ENCODE measurements around the gene NCOA4. TPM values are rescaled to one million over a fixed set of nuclear protein-coding genes. Genes with fewer than 3 reads are reported as not detected.

Gene NCOA4
- total and polyA plus RNA-seq, 3 experiments from 2014 or later, result 110 to 147 (median 113) TPM

- no peaks in the 10 kb centered on the region for H3K9me3 ChIP-seq (ENCODE audit: low read length)
- Mint-ChIP-seq H3K9me3 (no peaks in the 10 kb centered on the region), H3K4me1 (peaks cover 70 to 93% (median 93%) of the 10 kb centered on the region in 3 donors), H3K27ac (peak overlapping the region in 4 of 8 donors; percentile 17 to 78 (median 60)), H3K36me3 (peaks cover 0 to 27% (median 2%) of the 10 kb centered on the region in 3 donors), H3K27me3 (no peaks in the 10 kb centered on the region), H3K4me3 (peak overlapping the region in 2 of 7 donors; percentile 26 to 78)
- no peak overlapping the region for H3K4me3 ChIP-seq (ENCODE audit: low read length)
- peaks cover 51% of the 10 kb centered on the region for H3K4me1 ChIP-seq (ENCODE audit: insufficient read depth, low read length)
- H3K36me3 ChIP-seq (ENCODE audit: insufficient read depth, low read length), result peaks cover 8% of the 10 kb centered on the region
- H3K27me3 ChIP-seq (ENCODE audit: insufficient read depth, low read length, poor library complexity, severe bottlenecking), result no peaks in the 10 kb centered on the region
- CTCF ChIA-PET, result interaction anchor here (1.6 kb wide), 1 partner anchor 9 kb away, joined by 5 read pairs; the partner anchor contains the start of gene NCOA4
- POLR2A ChIA-PET, result interaction anchor here (0.6 kb wide), 1 partner anchor 540 kb away, joined by 5 read pairs; no protein-coding TSS in a partner anchor
- no peak overlapping the region for H3K27ac ChIP-seq (ENCODE audit: low read depth, low read length)
- DNase-seq, result no peak
Measured at GRCh38 chr10:46020344-46020657, 10.1 kb downstream of the NCOA4 start.

- Histone ChIP-seq H3K27me3 (ENCODE audit: insufficient read depth, low read length, poor library complexity, severe bottlenecking) (no peaks in the 10 kb centered on the region), H3K36me3 (ENCODE audit: insufficient read depth, low read length) (peaks cover 14% of the 10 kb centered on the region), H3K4me1 (ENCODE audit: insufficient read depth, low read length) (peaks cover 46% of the 10 kb centered on the region), H3K4me3 (ENCODE audit: low read length) (no peak overlapping the region), H3K9me3 (ENCODE audit: low read length) (no peaks in the 10 kb centered on the region), H3K27ac (ENCODE audit: low read depth, low read length) (no peak overlapping the region)
- ChIA-PET CTCF (interaction anchor here (1.6 kb wide), 1 partner anchor 10 kb away, joined by 5 read pairs; the partner anchor contains the start of gene NCOA4), POLR2A (interaction anchor here (0.6 kb wide), 2 partner anchors 540 to 1152 kb away, joined by 4 to 5 read pairs; no protein-coding TSS in a partner anchor)
- Mint-ChIP-seq H3K27ac (peak overlapping the region; percentile 54 to 88 (median 66)), H3K4me3 (peak overlapping the region in 6 of 7 donors; percentile 17 to 78 (median 40)), H3K27me3 (no peaks in the 10 kb centered on the region), H3K9me3 (no peaks in the 10 kb centered on the region), H3K36me3 (peaks cover 1 to 32% (median 3%) of the 10 kb centered on the region in 3 donors), H3K4me1 (peaks cover 64 to 91% (median 87%) of the 10 kb centered on the region in 3 donors)
- DNase-seq, result peak in 1 of 5 donors; percentile 25
Measured at GRCh38 chr10:46019569-46020343, 10.7 kb downstream of the NCOA4 start.

- ChIA-PET CTCF (interaction anchor here (1.6 kb wide), 1 partner anchor 10 kb away, joined by 5 read pairs; the partner anchor contains the start of gene NCOA4), POLR2A (interaction anchor here (0.6 kb wide), 1 partner anchor 1152 kb away, joined by 4 read pairs; no protein-coding TSS in a partner anchor)
- Histone ChIP-seq H3K4me1 (ENCODE audit: insufficient read depth, low read length) (peaks cover 41% of the 10 kb centered on the region), H3K36me3 (ENCODE audit: insufficient read depth, low read length) (peaks cover 20% of the 10 kb centered on the region), H3K4me3 (ENCODE audit: low read length) (no peak overlapping the region), H3K9me3 (ENCODE audit: low read length) (no peaks in the 10 kb centered on the region), H3K27ac (ENCODE audit: low read depth, low read length) (no peak overlapping the region), H3K27me3 (ENCODE audit: insufficient read depth, low read length, poor library complexity, severe bottlenecking) (no peaks in the 10 kb centered on the region)
- Mint-ChIP-seq H3K4me1 (peaks cover 58 to 89% (median 81%) of the 10 kb centered on the region in 3 donors), H3K9me3 (no peaks in the 10 kb centered on the region), H3K36me3 (peaks cover 5 to 38% (median 6%) of the 10 kb centered on the region in 3 donors), H3K4me3 (peak overlapping the region in 1 of 7 donors; percentile 57), H3K27ac (peak overlapping the region in 5 of 8 donors; percentile 23 to 88 (median 62)), H3K27me3 (no peaks in the 10 kb centered on the region)
- no peak for DNase-seq
Measured at GRCh38 chr10:46019177-46019528, 11.3 kb downstream of the NCOA4 start.

- Mint-ChIP-seq H3K27me3 (no peaks in the 10 kb centered on the region), H3K27ac (peak overlapping the region in 5 of 8 donors; percentile 11 to 36 (median 28)), H3K4me3 (no peak overlapping the region), H3K9me3 (no peaks in the 10 kb centered on the region), H3K4me1 (peaks cover 53 to 83% (median 76%) of the 10 kb centered on the region in 3 donors), H3K36me3 (peaks cover 5 to 42% (median 6%) of the 10 kb centered on the region in 3 donors)
- no peaks in the 10 kb centered on the region for H3K9me3 ChIP-seq (ENCODE audit: low read length)
- peaks cover 22% of the 10 kb centered on the region for H3K36me3 ChIP-seq (ENCODE audit: insufficient read depth, low read length)
- peaks cover 36% of the 10 kb centered on the region for H3K4me1 ChIP-seq (ENCODE audit: insufficient read depth, low read length)
- DNase-seq, result no peak
- no peaks in the 10 kb centered on the region for H3K27me3 ChIP-seq (ENCODE audit: insufficient read depth, low read length, poor library complexity, severe bottlenecking)
- CTCF ChIA-PET, result interaction anchor here (1.6 kb wide), 1 partner anchor 11 kb away, joined by 5 read pairs; the partner anchor contains the start of gene NCOA4
- no peak overlapping the region for H3K27ac ChIP-seq (ENCODE audit: low read depth, low read length)
- POLR2A ChIA-PET, result no interaction called here
- H3K4me3 ChIP-seq (ENCODE audit: low read length), result no peak overlapping the region
Measured at GRCh38 chr10:46018453-46019176, 11.8 kb downstream of the NCOA4 start.

GRCh38 chr10:46017733-46018132, 12.7 kb downstream of the NCOA4 start:
- peak overlapping the region; percentile 21 for H3K27ac ChIP-seq (ENCODE audit: low read depth, low read length)
- Mint-ChIP-seq H3K36me3 (peaks cover 5 to 49% (median 6%) of the 10 kb centered on the region in 3 donors), H3K27me3 (no peaks in the 10 kb centered on the region), H3K27ac (peak overlapping the region in 4 of 8 donors; percentile 8 to 48 (median 32)), H3K4me1 (peaks cover 47 to 75% (median 67%) of the 10 kb centered on the region in 3 donors), H3K4me3 (no peak overlapping the region), H3K9me3 (no peaks in the 10 kb centered on the region)
- peaks cover 22% of the 10 kb centered on the region for H3K36me3 ChIP-seq (ENCODE audit: insufficient read depth, low read length)
- CTCF ChIA-PET, result interaction anchor here (1.3 kb wide), 1 partner anchor 12 kb away, joined by 6 read pairs; no protein-coding TSS in a partner anchor
- no peaks in the 10 kb centered on the region for H3K27me3 ChIP-seq (ENCODE audit: insufficient read depth, low read length, poor library complexity, severe bottlenecking)
- no peaks in the 10 kb centered on the region for H3K9me3 ChIP-seq (ENCODE audit: low read length)
- no peak for DNase-seq
- peaks cover 35% of the 10 kb centered on the region for H3K4me1 ChIP-seq (ENCODE audit: insufficient read depth, low read length)
- POLR2A ChIA-PET, result interaction anchor here (0.6 kb wide), 1 partner anchor 10 kb away, joined by 3 read pairs; no protein-coding TSS in a partner anchor
- no peak overlapping the region for H3K4me3 ChIP-seq (ENCODE audit: low read length)

- H3K27ac ChIP-seq (ENCODE audit: low read depth, low read length), result no peak overlapping the region
- peaks cover 27% of the 10 kb centered on the region for H3K36me3 ChIP-seq (ENCODE audit: insufficient read depth, low read length)
- Mint-ChIP-seq H3K36me3 (peaks cover 5 to 55% (median 6%) of the 10 kb centered on the region in 3 donors), H3K27me3 (no peaks in the 10 kb centered on the region), H3K4me3 (no peak overlapping the region), H3K27ac (peak overlapping the region; percentile 4 to 79 (median 58)), H3K4me1 (peaks cover 42 to 65% (median 58%) of the 10 kb centered on the region in 3 donors), H3K9me3 (no peaks in the 10 kb centered on the region)
- no peak for DNase-seq
- CTCF ChIA-PET, result interaction anchor here (1.3 kb wide), 1 partner anchor 13 kb away, joined by 6 read pairs; no protein-coding TSS in a partner anchor
- POLR2A ChIA-PET, result interaction anchor here (0.6 kb wide), 1 partner anchor 11 kb away, joined by 3 read pairs; no protein-coding TSS in a partner anchor
- no peaks in the 10 kb centered on the region for H3K9me3 ChIP-seq (ENCODE audit: low read length)
- no peak overlapping the region for H3K4me3 ChIP-seq (ENCODE audit: low read length)
- H3K4me1 ChIP-seq (ENCODE audit: insufficient read depth, low read length), result peaks cover 35% of the 10 kb centered on the region
- no peaks in the 10 kb centered on the region for H3K27me3 ChIP-seq (ENCODE audit: insufficient read depth, low read length, poor library complexity, severe bottlenecking)
Measured at GRCh38 chr10:46016811-46017210, 13.6 kb downstream of the NCOA4 start.

- Histone ChIP-seq H3K4me1 (ENCODE audit: insufficient read depth, low read length) (peaks cover 35% of the 10 kb centered on the region), H3K27me3 (ENCODE audit: insufficient read depth, low read length, poor library complexity, severe bottlenecking) (no peaks in the 10 kb centered on the region), H3K27ac (ENCODE audit: low read depth, low read length) (no peak overlapping the region), H3K36me3 (ENCODE audit: insufficient read depth, low read length) (peaks cover 27% of the 10 kb centered on the region), H3K4me3 (ENCODE audit: low read length) (no peak overlapping the region), H3K9me3 (ENCODE audit: low read length) (no peaks in the 10 kb centered on the region)
- POLR2A ChIA-PET, result no interaction called here
- CTCF ChIA-PET, result no interaction called here
- H3K4me3 Mint-ChIP-seq, result no peak overlapping the region
- no peaks in the 10 kb centered on the region for H3K9me3 Mint-ChIP-seq
- H3K27me3 Mint-ChIP-seq, result no peaks in the 10 kb centered on the region
- peaks cover 5 to 58% (median 6%) of the 10 kb centered on the region in 3 donors for H3K36me3 Mint-ChIP-seq
- peak overlapping the region in 4 of 8 donors; percentile 21 to 69 (median 32) for H3K27ac Mint-ChIP-seq
- peaks cover 38 to 59% (median 52%) of the 10 kb centered on the region in 3 donors for H3K4me1 Mint-ChIP-seq
- DNase-seq, result no peak
Measured at GRCh38 chr10:46016190-46016589, 14.2 kb downstream of the NCOA4 start.
